Measurements from ENCODE around the gene ZSCAN1. TPM values are rescaled to one million over a fixed set of nuclear protein-coding genes. Genes with fewer than 3 reads are reported as not detected.

Gene ZSCAN1
- total RNA-seq, 1 experiment from 2014 or later = not detected

DNA sequence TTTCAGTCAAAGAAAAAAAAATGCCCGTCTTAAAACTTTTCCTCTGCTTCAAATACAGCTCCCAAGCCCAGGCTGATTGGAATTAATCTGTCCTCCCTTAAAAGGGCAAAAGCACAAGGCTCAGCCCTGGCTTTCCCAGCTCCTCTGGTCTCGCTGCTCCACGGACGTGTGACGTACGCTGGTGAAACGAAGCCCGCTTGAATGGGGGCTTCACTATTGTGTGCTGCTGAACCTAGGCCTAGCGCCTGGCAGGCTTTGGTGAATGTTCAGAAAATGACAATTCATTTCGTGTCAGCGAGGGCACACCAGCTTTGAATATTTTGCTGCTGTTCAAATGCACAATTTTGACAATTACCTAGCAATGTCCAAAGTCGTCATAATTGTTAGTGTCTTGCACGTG lies 24.6 kb downstream of the ZSCAN1 start:
- DNase-seq (ENCODE audit: unreplicated experiment) = no peak
- POLR2A ChIA-PET = no interaction called here
- CTCF ChIA-PET = no interaction called here
- TF ChIP-seq, protein P1, sequence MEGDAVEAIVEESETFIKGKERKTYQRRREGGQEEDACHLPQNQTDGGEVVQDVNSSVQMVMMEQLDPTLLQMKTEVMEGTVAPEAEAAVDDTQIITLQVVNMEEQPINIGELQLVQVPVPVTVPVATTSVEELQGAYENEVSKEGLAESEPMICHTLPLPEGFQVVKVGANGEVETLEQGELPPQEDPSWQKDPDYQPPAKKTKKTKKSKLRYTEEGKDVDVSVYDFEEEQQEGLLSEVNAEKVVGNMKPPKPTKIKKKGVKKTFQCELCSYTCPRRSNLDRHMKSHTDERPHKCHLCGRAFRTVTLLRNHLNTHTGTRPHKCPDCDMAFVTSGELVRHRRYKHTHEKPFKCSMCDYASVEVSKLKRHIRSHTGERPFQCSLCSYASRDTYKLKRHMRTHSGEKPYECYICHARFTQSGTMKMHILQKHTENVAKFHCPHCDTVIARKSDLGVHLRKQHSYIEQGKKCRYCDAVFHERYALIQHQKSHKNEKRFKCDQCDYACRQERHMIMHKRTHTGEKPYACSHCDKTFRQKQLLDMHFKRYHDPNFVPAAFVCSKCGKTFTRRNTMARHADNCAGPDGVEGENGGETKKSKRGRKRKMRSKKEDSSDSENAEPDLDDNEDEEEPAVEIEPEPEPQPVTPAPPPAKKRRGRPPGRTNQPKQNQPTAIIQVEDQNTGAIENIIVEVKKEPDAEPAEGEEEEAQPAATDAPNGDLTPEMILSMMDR (IDR thresholded peaks at IDR 0.05; ENCODE audit: unreplicated experiment) = no peak
- intact Hi-C loops (cut with micrococcal nuclease) = no loop called here
- Mint-ChIP-seq H3K27me3 (ENCODE audit: insufficient read depth, unreplicated experiment) (no peaks in the 10 kb centered on the region), H3K27ac (ENCODE audit: low read depth, unreplicated experiment) (no peak overlapping the region), H3K4me1 (ENCODE audit: insufficient read depth, unreplicated experiment) (no peaks in the 10 kb centered on the region), H3K9me3 (ENCODE audit: unreplicated experiment) (peaks cover 18% of the 10 kb centered on the region), H3K36me3 (ENCODE audit: insufficient read depth, unreplicated experiment) (no peaks in the 10 kb centered on the region), H3K4me3 (ENCODE audit: unreplicated experiment) (no peak overlapping the region)
- BruUV-seq (replicated peaks) = no TSS peak

DNA sequence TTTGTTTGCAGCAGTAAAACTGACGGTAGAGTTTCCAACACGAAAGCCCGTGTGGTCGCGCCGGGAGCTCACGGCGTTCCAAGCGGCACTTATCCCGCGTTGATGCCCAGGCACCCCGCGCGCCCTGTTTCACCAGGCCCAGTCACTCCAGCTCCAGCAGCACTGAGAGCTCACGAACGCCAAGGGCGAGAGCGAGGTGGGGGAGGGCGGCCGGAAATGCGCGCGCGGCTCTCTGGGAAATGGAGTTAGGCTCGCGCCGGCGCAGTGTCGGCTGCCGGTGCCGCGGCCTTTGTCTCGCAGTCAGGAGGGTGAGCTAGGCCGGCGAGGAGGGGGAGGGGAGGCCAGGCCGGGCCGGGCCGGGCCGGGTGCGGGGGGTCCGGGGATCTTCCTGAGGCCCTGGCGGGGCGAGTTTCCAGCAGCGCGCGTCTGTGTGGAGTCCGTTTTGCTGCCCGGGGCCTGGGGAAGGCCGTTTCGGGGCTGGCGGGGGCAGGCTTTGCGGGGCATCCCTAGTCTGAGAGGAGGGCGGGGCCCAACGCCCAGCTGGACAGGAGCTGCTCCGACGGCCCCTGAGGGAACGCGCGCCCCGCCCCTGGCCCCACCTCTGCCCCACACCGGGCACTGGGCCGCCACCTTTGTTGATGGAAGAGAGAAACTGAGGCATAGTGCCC lies 25.3 kb downstream of the ZSCAN1 start, which contains the start of gene ZNF135:
ZNF135 (plus strand) TSS at position 280 of the 668 bp plus-strand sequence. CDS start 721 bp downstream, outside the sequence.
- ChIA-PET POLR2A (no interaction called here), CTCF (interaction anchor here (0.6 kb wide), 1 partner anchor 54 kb away, joined by 4 read pairs; no protein-coding TSS in a partner anchor)
- Mint-ChIP-seq H3K27ac (ENCODE audit: low read depth, unreplicated experiment) (no peak within 1 kb of the TSS), H3K36me3 (ENCODE audit: insufficient read depth, unreplicated experiment) (no peaks in the 10 kb centered on the region), H3K4me3 (ENCODE audit: unreplicated experiment) (no peak within 1 kb of the TSS), H3K4me1 (ENCODE audit: insufficient read depth, unreplicated experiment) (no peaks in the 10 kb centered on the region), H3K9me3 (ENCODE audit: unreplicated experiment) (peaks cover 18% of the 10 kb centered on the region), H3K27me3 (ENCODE audit: insufficient read depth, unreplicated experiment) (no peaks in the 10 kb centered on the region)
- DNase-seq (ENCODE audit: unreplicated experiment) = no peak
- TF ChIP-seq, protein P1 (IDR thresholded peaks at IDR 0.05; ENCODE audit: unreplicated experiment) = no peak
- intact Hi-C loops (cut with micrococcal nuclease) = no loop called here
- no TSS peak for BruUV-seq (replicated peaks)

DNA sequence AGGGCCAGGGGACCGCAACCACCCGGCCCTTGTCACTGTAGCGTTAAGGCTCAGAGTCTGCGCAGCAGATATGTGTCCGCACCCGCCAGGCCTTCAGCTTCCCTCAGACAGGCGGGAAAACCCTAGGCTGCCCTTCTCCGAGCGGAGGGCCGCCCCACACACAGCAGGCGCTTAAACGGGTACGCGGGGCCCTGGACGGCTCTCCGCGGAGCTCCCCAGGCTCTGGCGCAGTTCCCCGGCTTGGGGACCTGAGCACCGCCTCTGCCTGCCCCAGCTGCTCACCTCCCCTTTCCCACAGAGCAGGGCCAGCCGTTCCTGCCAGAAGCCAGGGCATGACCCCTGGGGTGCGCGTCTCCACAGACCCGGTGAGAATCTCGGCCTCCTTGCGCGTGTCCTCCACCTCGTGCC lies 25.9 kb downstream of the ZSCAN1 start:
- ChIA-PET CTCF (interaction anchor here (0.6 kb wide), 1 partner anchor 53 kb away, joined by 4 read pairs; no protein-coding TSS in a partner anchor), POLR2A (no interaction called here)
- intact Hi-C loops (cut with micrococcal nuclease) = no loop called here
- DNase-seq (ENCODE audit: unreplicated experiment) = no peak
- peaks cover 18% of the 10 kb centered on the region for H3K9me3 Mint-ChIP-seq (ENCODE audit: unreplicated experiment)
- no peaks in the 10 kb centered on the region for H3K4me1 Mint-ChIP-seq (ENCODE audit: insufficient read depth, unreplicated experiment)
- no peaks in the 10 kb centered on the region for H3K27me3 Mint-ChIP-seq (ENCODE audit: insufficient read depth, unreplicated experiment)
- no peak overlapping the region for H3K4me3 Mint-ChIP-seq (ENCODE audit: unreplicated experiment)
- no TSS peak for BruUV-seq (replicated peaks)
- TF ChIP-seq, protein P1 (IDR thresholded peaks at IDR 0.05; ENCODE audit: unreplicated experiment) = no peak
- no peaks in the 10 kb centered on the region for H3K36me3 Mint-ChIP-seq (ENCODE audit: insufficient read depth, unreplicated experiment)
- H3K27ac Mint-ChIP-seq (ENCODE audit: low read depth, unreplicated experiment) = no peak overlapping the region

DNA sequence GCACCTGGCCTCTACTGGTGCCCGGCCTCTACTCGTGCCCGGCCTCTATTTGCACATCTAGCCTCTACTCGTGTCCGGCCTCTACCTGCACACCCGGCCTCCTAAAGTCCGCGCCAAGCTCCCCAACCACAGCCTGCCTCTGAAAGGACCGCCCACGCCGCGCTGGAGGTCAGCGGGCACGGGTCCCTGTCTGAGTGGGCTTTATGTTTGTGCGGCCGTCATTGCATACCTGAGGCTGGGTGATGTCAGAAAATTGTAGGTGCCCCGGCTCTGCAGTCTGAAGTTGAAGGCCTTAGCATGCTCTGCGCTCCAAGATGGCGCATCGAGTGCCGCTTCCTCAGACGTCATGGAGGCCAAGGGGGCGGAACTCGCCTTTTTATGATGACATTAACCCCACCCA lies 26.4 kb downstream of the ZSCAN1 start:
- peaks cover 15% of the 10 kb centered on the region for H3K9me3 Mint-ChIP-seq (ENCODE audit: unreplicated experiment)
- H3K27me3 Mint-ChIP-seq (ENCODE audit: insufficient read depth, unreplicated experiment) = no peaks in the 10 kb centered on the region
- H3K4me1 Mint-ChIP-seq (ENCODE audit: insufficient read depth, unreplicated experiment) = no peaks in the 10 kb centered on the region
- BruUV-seq (replicated peaks) = no TSS peak
- no peak overlapping the region for H3K27ac Mint-ChIP-seq (ENCODE audit: low read depth, unreplicated experiment)
- ChIA-PET CTCF (no interaction called here), POLR2A (no interaction called here)
- DNase-seq (ENCODE audit: unreplicated experiment) = no peak
- no peaks in the 10 kb centered on the region for H3K36me3 Mint-ChIP-seq (ENCODE audit: insufficient read depth, unreplicated experiment)
- TF ChIP-seq, protein P1 (IDR thresholded peaks at IDR 0.05; ENCODE audit: unreplicated experiment) = no peak
- no peak overlapping the region for H3K4me3 Mint-ChIP-seq (ENCODE audit: unreplicated experiment)
- intact Hi-C loops (cut with micrococcal nuclease) = no loop called here

All from MCF 10A (cell line).